NT2/D1 (cell line): ENCODE data around the gene SLC20A1.
"Not testable (repeated sequence)": the region's sequence is repeated elsewhere in the genome, so short reads cannot be mapped to it uniquely, and the experiment has no call there.

Experiments
- DNase-seq: peaks from one replicate; pipeline ENCODE4 v3.0.0-alpha.2; 2011; ENCODE audit warnings: low read depth, low spot score
- H3K27me3 ChIP-seq: 2 replicates; pipeline ENCODE4 v1.6.0; 2011; ENCODE audit warnings: mild to moderate bottlenecking; ENCODE audit not compliant: insufficient read length, insufficient read depth
- H3K36me3 ChIP-seq: 2 replicates; pipeline ENCODE4 v1.6.1; 2011; ENCODE audit warnings: mild to moderate bottlenecking, low read length, mixed read lengths; ENCODE audit not compliant: insufficient read depth, insufficient read length
- H3K4me1 ChIP-seq: 2 replicates; pipeline ENCODE4 v1.5.1; 2011; ENCODE audit not compliant: insufficient read depth, insufficient read length
- H3K4me3 ChIP-seq: 2 replicates; pipeline ENCODE4 v1.5.1; 2011; ENCODE audit warnings: low read depth; ENCODE audit not compliant: insufficient read length
- H3K9ac ChIP-seq: 2 replicates; pipeline ENCODE4 v1.6.0; 2011; ENCODE audit warnings: low read depth; ENCODE audit not compliant: insufficient read length
- H3K9me3 ChIP-seq: 2 replicates; pipeline ENCODE4 v1.5.1; 2011; ENCODE audit warnings: mild to moderate bottlenecking, low read length; ENCODE audit not compliant: insufficient read depth
- SUZ12 ChIP-seq: IDR thresholded peaks from 2 replicates; pipeline ENCODE4 v1.6.1; 2011; ENCODE audit not compliant: insufficient read length, insufficient read depth; ENCODE audit errors: extremely low read depth
- YY1 ChIP-seq: IDR thresholded peaks from 2 replicates; pipeline ENCODE4 v1.6.1; 2011; ENCODE audit not compliant: insufficient read length, insufficient read depth
- ZNF274 ChIP-seq: IDR thresholded peaks from 2 replicates; pipeline ENCODE4 v1.6.1; 2011; ENCODE audit warnings: mild to moderate bottlenecking, low read depth, low read length

Gene SLC20A1

GRCh38 chr2:112604952-112605351 is 40.8 kb upstream of the SLC20A1 start:
- Histone ChIP-seq H3K4me1 (peaks cover 2% of the 10 kb centered on the region), H3K9me3 (no peaks in the 10 kb centered on the region), H3K27me3 (no peaks in the 10 kb centered on the region), H3K9ac (no peak overlapping the region), H3K4me3 (no peak overlapping the region), H3K36me3 (no peaks in the 10 kb centered on the region)
- TF ChIP-seq YY1 (no peak), ZNF274 (no peak), SUZ12 (no peak)
- no peak for DNase-seq

DNA sequence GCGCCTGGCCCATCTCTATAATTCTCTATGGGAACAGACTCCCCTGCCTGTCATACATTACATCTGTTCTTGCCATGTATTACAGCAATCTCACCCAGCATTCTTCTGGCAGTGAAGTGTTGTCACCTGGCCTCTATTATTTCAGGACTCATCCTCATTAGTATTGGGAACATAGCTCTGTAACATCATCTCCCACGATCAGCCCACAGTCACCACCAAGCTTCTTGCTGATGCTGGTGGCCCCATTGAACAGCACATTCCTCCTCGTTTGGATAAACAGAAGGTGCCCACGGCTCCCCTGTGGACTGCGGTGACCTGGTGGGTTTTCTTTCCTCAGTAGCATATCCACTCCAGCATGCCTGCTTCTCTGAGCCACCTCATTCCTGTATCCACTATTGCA is 39.8 kb upstream of the SLC20A1 start:
- H3K27me3 ChIP-seq = no peaks in the 10 kb centered on the region
- TF ChIP-seq YY1 (no peak), ZNF274 (no peak), SUZ12 (no peak)
- peaks cover 2% of the 10 kb centered on the region for H3K4me1 ChIP-seq
- no peaks in the 10 kb centered on the region for H3K9me3 ChIP-seq
- H3K36me3 ChIP-seq = no peaks in the 10 kb centered on the region
- no peak for DNase-seq
- H3K9ac ChIP-seq = no peak overlapping the region
- H3K4me3 ChIP-seq = no peak overlapping the region

DNA sequence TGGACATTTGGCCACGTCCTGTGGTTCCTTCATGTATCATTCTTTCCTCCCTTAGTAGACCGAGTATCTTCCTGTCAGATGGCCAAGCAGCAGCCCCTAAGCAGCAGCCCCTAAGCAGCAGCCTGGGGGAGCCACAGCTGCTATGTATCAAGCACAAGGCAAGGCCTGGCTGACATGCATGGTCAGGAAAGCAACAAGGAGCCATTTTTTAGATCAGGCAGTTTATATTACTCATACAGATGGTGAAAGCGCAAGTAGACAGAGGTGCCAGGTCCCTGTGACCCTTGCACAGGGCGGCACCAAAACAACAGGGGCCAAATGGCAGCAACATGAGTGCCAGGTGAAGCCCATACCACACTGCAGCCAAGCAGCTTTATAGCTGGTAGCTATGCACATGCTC is 39.2 kb upstream of the SLC20A1 start:
- H3K27me3 ChIP-seq = no peaks in the 10 kb centered on the region
- H3K4me3 ChIP-seq = no peak overlapping the region
- no peak overlapping the region for H3K9ac ChIP-seq
- DNase-seq = no peak
- TF ChIP-seq SUZ12 = no peak
- TF ChIP-seq YY1 = no peak
- no peak for TF ChIP-seq ZNF274
- H3K36me3 ChIP-seq = no peaks in the 10 kb centered on the region
- no peaks in the 10 kb centered on the region for H3K9me3 ChIP-seq
- peaks cover 2% of the 10 kb centered on the region for H3K4me1 ChIP-seq

DNA sequence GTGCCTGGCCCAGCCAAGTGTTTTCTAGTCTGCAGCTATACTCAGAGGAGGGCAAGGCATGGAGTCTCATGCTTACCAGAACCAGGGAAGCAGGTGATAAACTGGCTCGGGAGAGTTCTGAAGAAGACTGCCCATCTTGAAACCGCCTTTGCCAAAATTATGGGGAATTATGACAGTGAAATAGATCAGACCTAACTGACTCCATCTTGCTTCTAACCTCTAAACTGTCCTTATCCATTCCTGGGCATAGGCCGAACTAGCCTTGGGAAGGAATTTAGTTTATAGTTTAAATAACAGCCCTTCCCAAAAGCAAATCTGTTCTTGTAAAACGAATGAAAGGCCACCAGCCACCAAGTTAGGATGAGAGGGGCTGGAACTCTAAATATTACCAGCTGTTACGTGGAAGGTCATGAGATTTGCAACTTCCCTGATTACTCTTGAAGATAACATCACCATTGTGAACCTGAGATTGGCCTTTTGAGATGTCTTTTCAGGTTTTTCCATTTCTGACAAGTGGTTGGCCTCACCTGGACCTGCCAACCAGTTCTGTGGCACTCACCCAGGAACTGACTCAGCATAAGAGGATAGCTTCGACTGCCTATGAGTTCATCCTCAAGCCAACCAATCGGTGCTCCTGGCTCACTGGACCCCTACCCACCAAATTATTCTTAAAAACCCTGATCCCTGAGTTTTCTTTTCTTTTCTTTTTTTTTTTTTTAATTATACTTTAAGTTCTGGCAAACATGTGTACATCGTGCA is 37.9 kb upstream of the SLC20A1 start:
- Histone ChIP-seq H3K9ac (no peak overlapping the region), H3K36me3 (no peaks in the 10 kb centered on the region), H3K27me3 (no peaks in the 10 kb centered on the region), H3K9me3 (no peaks in the 10 kb centered on the region), H3K4me1 (peaks cover 2% of the 10 kb centered on the region), H3K4me3 (no peak overlapping the region)
- no peak for TF ChIP-seq ZNF274
- TF ChIP-seq YY1 = no peak
- no peak for TF ChIP-seq SUZ12
- no peak for DNase-seq

- not testable (repeated sequence) for H3K36me3 ChIP-seq, H3K4me3 ChIP-seq, H3K27me3 ChIP-seq, H3K9ac ChIP-seq, H3K4me1 ChIP-seq, H3K9me3 ChIP-seq, DNase-seq
Observed at GRCh38 chr2:112609320-112609719, 36.4 kb upstream of the SLC20A1 start.

GRCh38 chr2:112612283-112612682 is 33.5 kb upstream of the SLC20A1 start:
- not testable (repeated sequence) for H3K36me3 ChIP-seq, H3K4me3 ChIP-seq, H3K27me3 ChIP-seq, H3K4me1 ChIP-seq, DNase-seq, H3K9ac ChIP-seq, H3K9me3 ChIP-seq

DNA sequence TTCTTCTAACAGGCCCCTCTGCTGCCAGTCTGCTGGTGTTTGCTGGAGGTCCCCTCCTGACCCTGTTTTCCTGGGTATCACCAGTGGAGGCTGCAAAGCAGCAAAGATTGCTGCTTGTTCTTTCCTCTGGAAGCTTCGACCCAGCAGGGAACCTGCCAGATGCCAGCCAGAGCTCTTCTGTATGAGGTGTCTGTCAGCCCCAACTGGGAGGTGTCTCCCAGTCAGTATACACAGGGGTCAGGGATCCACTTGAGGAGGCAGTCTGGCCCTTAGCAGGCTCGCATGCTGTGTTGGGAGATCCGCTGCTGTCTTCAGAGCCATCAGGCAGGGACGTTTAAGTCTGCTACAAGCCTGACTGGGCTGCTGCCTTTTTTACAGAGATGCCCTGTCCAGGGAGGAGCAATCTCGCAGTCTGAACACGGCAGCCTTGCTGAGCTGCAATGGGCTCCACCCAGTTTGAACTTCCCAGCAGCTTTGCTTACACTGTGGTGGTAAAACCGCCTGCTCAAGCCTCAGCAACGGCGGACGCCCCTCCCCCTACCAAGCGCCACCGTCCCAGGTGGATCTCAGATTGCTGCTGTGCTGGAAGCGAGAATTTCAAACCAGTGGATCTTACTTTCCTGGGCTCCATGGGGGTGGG is 31.4 kb upstream of the SLC20A1 start:
- peak overlapping the region; percentile 28 for H3K9ac ChIP-seq
- H3K36me3 ChIP-seq = no peaks in the 10 kb centered on the region
- no peaks in the 10 kb centered on the region for H3K27me3 ChIP-seq
- TF ChIP-seq ZNF274 = no peak
- H3K9me3 ChIP-seq = no peaks in the 10 kb centered on the region
- peaks cover 4% of the 10 kb centered on the region for H3K4me1 ChIP-seq
- H3K4me3 ChIP-seq = peak overlapping the region; percentile 10
- DNase-seq = peak; percentile 11

GRCh38 chr2:112615051-112615450 is 30.7 kb upstream of the SLC20A1 start:
- DNase-seq = no peak
- TF ChIP-seq SUZ12 (no peak), ZNF274 (no peak), YY1 (no peak)
- Histone ChIP-seq H3K36me3 (no peaks in the 10 kb centered on the region), H3K9ac (peak overlapping the region; percentile 8), H3K27me3 (no peaks in the 10 kb centered on the region), H3K4me3 (no peak overlapping the region), H3K9me3 (no peaks in the 10 kb centered on the region), H3K4me1 (peaks cover 4% of the 10 kb centered on the region)

DNA sequence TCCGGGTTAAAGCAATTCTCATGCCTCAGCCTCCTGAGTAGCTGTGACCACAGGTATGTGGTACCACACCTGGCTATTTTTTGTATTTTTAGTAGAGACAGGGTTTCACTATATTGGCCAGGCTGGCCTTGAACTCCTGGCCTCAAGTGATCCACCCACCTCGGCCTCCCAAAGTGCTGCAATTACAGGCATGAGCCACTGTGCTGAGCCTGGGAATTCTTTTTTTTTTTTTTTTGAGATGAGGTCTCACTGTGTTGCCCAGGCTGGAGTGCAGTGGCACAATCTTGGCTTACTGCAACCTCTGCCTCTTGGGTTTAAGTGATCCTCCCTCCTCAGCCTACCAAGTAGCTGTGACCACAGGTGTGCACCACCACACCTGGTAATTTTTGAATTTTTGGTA is 29.9 kb upstream of the SLC20A1 start:
- not testable (repeated sequence) for H3K9me3 ChIP-seq, H3K9ac ChIP-seq, H3K4me1 ChIP-seq, DNase-seq, H3K4me3 ChIP-seq, H3K36me3 ChIP-seq, H3K27me3 ChIP-seq
